C4-2B (cell line): ENCODE measurements around the gene RABGAP1.

Experiments used
- CTCF ChIP-seq: fragments of 450-650 bp; conservative IDR thresholded peaks from 2 replicates; pipeline ENCODE4 v1.5.1; 2017; ENCODE audit warnings: mild to moderate bottlenecking
- ZFX ChIP-seq: fragments of 450-650 bp; IDR thresholded peaks from 2 replicates; pipeline ENCODE4 v1.6.1; 2017

GRCh38 chr9:123107639-123108285 lies 166.9 kb downstream of the RABGAP1 start:
- TF ChIP-seq CTCF: no peak
- no peak for TF ChIP-seq ZFX
